HepG2 (cell line): ENCODE measurements around the gene ERP44. TPM values are rescaled to one million over a fixed set of nuclear protein-coding genes. Genes with fewer than 3 reads are reported as not detected.

ENCODE experiments used
- ATAC-seq: fragments of 200-7000 bp; cut with Tn5 transposase; 3 replicates; pipeline ENCODE4 v1.9.1; 2020; ENCODE audit warnings: mild to moderate bottlenecking, moderate library complexity
- BruUV-seq: library from RNA; stranded (reverse); fragments of 400-500 nt; replicated peaks from 2 replicates; lab custom pipeline; 2021; lab: Mats Ljungman, UMichigan
- CTCF ChIA-PET: fragments of 300-600 bp; formaldehyde crosslinking; extraction: SDS; loops from one replicate; lab custom pipeline; 2021; ENCODE audit warnings: low total read pairs, inconsistent platforms, low intra/inter-chr PET ratio; lab: Yijun Ruan, JAX
- POLR2A ChIA-PET: fragments of 350-600 bp; sonication (Branson Sonifier 250); formaldehyde crosslinking; loops from one replicate; lab custom pipeline; 2020; ENCODE audit warnings: antibody characterized with exemption, inconsistent platforms; lab: Yijun Ruan, JAX
- DNase-seq: peaks from one replicate; pipeline ENCODE4 v3.0.0-alpha.2; 2015; ENCODE audit warnings: low spot score
- FAIRE-seq: peaks from 3 replicates; lab custom pipeline; 2011; peaks lifted over from hg19 to GRCh38; lab: Jason Lieb, UNC
- H2AFZ ChIP-seq: one replicate; pipeline ENCODE4 v1.6.1; 2011; ENCODE audit warnings: low read length, inconsistent platforms
- H3K27ac ChIP-seq: fragments of 300-600 bp; 3 replicates; pipeline ENCODE4 v1.8.0; 2011; ENCODE audit warnings: mixed run types, mild to moderate bottlenecking, mixed read lengths, low read length, inconsistent platforms; ENCODE audit not compliant: insufficient read depth; ENCODE audit errors: extremely low read length
- H3K27me3 ChIP-seq, 2 experiments: fragments of 200-600 bp in 1 of 2; 2 replicates in 1 of 2; 3 replicates in 1 of 2; pipeline versions ENCODE4 v1.6.0 to v1.8.0; 2011; ENCODE audit warnings: low read length in 2 of 2, mild to moderate bottlenecking in 2 of 2, moderate library complexity in 2 of 2, inconsistent platforms in 1 of 2; ENCODE audit not compliant: insufficient read depth in 2 of 2, control insufficient read depth in 1 of 2
- H3K36me3 ChIP-seq, 2 experiments: fragments of 200-600 bp in 1 of 2; replicated peaks in 1 of 2; 2 replicates in 1 of 2; 3 replicates in 1 of 2; pipeline versions ENCODE4 v1.5.1 to v1.8.0; 2011; ENCODE audit warnings: low read length in 2 of 2, inconsistent platforms in 1 of 2; ENCODE audit not compliant: insufficient read depth in 2 of 2, control insufficient read depth in 1 of 2
- H3K4me1 ChIP-seq: 2 replicates; pipeline ENCODE4 v1.5.1; 2012; ENCODE audit warnings: low read length, inconsistent platforms; ENCODE audit not compliant: insufficient read depth
- H3K4me2 ChIP-seq: 2 replicates; pipeline ENCODE4 v1.6.0; 2011; ENCODE audit warnings: low read depth, low read length, inconsistent platforms
- H3K4me3 ChIP-seq, 3 experiments: fragments of 200-600 bp in 1 of 3; sonication (generic), shearing (Covaris generic) in 1 of 3; replicated peaks in 1 of 3; 2 replicates each; pipeline ENCODE4 v1.5.1; 2011 to 2016; ENCODE audit warnings: low read length in 3 of 3, inconsistent platforms in 2 of 3, low read depth in 2 of 3, mild to moderate bottlenecking in 2 of 3, control low read depth in 1 of 3, mixed read lengths in 1 of 3; ENCODE audit not compliant: insufficient read depth in 1 of 3
- H3K79me2 ChIP-seq: one replicate; pipeline ENCODE4 v1.6.1; 2011; ENCODE audit warnings: low read length, inconsistent platforms; ENCODE audit not compliant: insufficient read depth
- H3K9ac ChIP-seq: 2 replicates; pipeline ENCODE4 v1.6.0; 2011; ENCODE audit warnings: mild to moderate bottlenecking, low read depth, low read length, inconsistent platforms; ENCODE audit not compliant: insufficient read depth
- H3K9me3 ChIP-seq: 2 replicates; pipeline ENCODE4 v1.5.1; 2012; ENCODE audit warnings: mild to moderate bottlenecking, low read length
- H4K20me1 ChIP-seq: 2 replicates; pipeline ENCODE4 v1.6.0; 2011; ENCODE audit warnings: inconsistent platforms, mild to moderate bottlenecking, low read length, moderate library complexity; ENCODE audit not compliant: insufficient read depth
- ARID2 ChIP-seq: sonication (generic); formaldehyde crosslinking; IDR thresholded peaks from 2 replicates; pipeline ENCODE4 v1.8.1; 2022; ENCODE audit warnings: mild to moderate bottlenecking, missing genetic modification reagents, borderline replicate concordance
- DPF2 ChIP-seq: sonication (generic); formaldehyde crosslinking; IDR thresholded peaks from 2 replicates; pipeline ENCODE4 v1.4.0; 2020; ENCODE audit warnings: mild to moderate bottlenecking, low read depth, missing genetic modification reagents, borderline replicate concordance
- PRPF4 ChIP-seq: fragments of 200-400 bp; formaldehyde crosslinking; IDR thresholded peaks from 2 replicates; pipeline ENCODE4 v1.6.1; 2016; ENCODE audit warnings: low read length, low read depth; ENCODE audit not compliant: poor library complexity, severe bottlenecking
- YEATS4 ChIP-seq: sonication (generic); formaldehyde crosslinking; IDR thresholded peaks from 2 replicates; pipeline ENCODE4 v1.4.0; 2020; ENCODE audit warnings: missing genetic modification reagents, borderline replicate concordance
- ZNF354B ChIP-seq: sonication (generic); formaldehyde crosslinking; IDR thresholded peaks from 2 replicates; pipeline ENCODE4 v1.8.0; 2022; ENCODE audit warnings: mild to moderate bottlenecking, missing genetic modification reagents
- ZNF841 ChIP-seq: sonication (generic); formaldehyde crosslinking; IDR thresholded peaks from 2 replicates; pipeline ENCODE4 v1.8.1; 2023; ENCODE audit warnings: missing genetic modification reagents, borderline replicate concordance
- WGBS: methylation state at CpG from one replicate; pipeline ENCODE4 v1.1.6; 2017; ENCODE audit warnings: low lambda C conversion rate; 5-methylcytosine and 5-hydroxymethylcytosine counted together
- in situ Hi-C: cut with HindIII; loops from 2 replicates; pipeline ENCODE4 v1.10.0; 2017; ENCODE audit warnings: low pct_unique_long_range_greater_than_20kb; ENCODE audit not compliant: extremely low pct_ligation_motif_present
- intact Hi-C: fragments of 100-400 bp; cut with micrococcal nuclease; formaldehyde crosslinking; loops from one replicate; pipeline ENCODE4 v1.10.0; 2022; ENCODE audit not compliant: unreplicated experiment
- polyA plus RNA-seq, 8 experiments: library from polyadenylated mRNA; depleted of rRNA in 3 of 8; stranded (reverse) in 7 of 8; unstranded in 1 of 8; fragments of >200 nt; fragmentation: Illumina TruSeq in 4 of 8; extraction: Trizol in 4 of 8; gene quantifications; 2 replicates each; pipeline versions ENCODE4 v1.2.1 to v1.2.3, GENCODE V29; 2011 to 2016; ENCODE audit warnings: low read depth in 4 of 8, missing spikeins in 1 of 8, mixed read lengths in 1 of 8; ENCODE audit not compliant: insufficient read depth in 1 of 8
- total RNA-seq, 5 experiments: library from RNA; depleted of rRNA; stranded (reverse); fragments of >200 nt; fragmentation: Illumina TruSeq; extraction: Trizol; gene quantifications; 2 replicates each; pipeline ENCODE4 v1.2.3, GENCODE V29; 2016; ENCODE audit warnings: low read depth in 1 of 5
- TF ChIP-seq, protein P1 (sequence below): sonication (generic); formaldehyde crosslinking; IDR thresholded peaks from 2 replicates; pipeline ENCODE4 v1.4.0; 2020; ENCODE audit warnings: missing genetic modification reagents
- TF ChIP-seq, protein P2 (sequence below): sonication (generic); formaldehyde crosslinking; IDR thresholded peaks from 2 replicates; pipeline ENCODE4 v1.4.0; 2020; ENCODE audit warnings: missing genetic modification reagents

Gene ERP44
- total and polyA plus RNA-seq, 2 of the 13 experiments (the other 11 are each of a cell fraction or from before 2014, with no cell fraction given) = 8.9 to 13.8 TPM

DNA sequence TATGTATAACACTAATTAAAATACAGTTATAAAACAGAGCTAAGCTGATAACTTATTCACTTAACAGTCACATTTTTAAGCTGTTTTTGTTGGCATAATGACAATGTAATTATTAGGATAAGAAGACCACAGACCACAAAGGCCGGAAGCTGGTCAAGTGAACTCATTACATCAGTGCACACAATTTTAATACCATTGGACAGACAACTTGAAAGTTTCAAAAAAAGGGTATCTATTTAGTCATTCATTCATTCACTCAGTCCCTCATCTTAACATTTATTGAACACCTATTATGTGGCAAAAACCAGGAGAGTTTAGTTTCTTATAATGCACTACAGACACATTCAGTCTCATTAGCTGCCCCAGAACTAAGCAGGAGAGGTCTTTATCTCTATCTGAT is 11.6 kb downstream of the ERP44 start (continued):
- TF ChIP-seq, protein P1, sequence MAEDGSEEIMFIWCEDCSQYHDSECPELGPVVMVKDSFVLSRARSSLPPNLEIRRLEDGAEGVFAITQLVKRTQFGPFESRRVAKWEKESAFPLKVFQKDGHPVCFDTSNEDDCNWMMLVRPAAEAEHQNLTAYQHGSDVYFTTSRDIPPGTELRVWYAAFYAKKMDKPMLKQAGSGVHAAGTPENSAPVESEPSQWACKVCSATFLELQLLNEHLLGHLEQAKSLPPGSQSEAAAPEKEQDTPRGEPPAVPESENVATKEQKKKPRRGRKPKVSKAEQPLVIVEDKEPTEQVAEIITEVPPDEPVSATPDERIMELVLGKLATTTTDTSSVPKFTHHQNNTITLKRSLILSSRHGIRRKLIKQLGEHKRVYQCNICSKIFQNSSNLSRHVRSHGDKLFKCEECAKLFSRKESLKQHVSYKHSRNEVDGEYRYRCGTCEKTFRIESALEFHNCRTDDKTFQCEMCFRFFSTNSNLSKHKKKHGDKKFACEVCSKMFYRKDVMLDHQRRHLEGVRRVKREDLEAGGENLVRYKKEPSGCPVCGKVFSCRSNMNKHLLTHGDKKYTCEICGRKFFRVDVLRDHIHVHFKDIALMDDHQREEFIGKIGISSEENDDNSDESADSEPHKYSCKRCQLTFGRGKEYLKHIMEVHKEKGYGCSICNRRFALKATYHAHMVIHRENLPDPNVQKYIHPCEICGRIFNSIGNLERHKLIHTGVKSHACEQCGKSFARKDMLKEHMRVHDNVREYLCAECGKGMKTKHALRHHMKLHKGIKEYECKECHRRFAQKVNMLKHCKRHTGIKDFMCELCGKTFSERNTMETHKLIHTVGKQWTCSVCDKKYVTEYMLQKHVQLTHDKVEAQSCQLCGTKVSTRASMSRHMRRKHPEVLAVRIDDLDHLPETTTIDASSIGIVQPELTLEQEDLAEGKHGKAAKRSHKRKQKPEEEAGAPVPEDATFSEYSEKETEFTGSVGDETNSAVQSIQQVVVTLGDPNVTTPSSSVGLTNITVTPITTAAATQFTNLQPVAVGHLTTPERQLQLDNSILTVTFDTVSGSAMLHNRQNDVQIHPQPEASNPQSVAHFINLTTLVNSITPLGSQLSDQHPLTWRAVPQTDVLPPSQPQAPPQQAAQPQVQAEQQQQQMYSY (CRISPR knock-in tag) = no peak
- TF ChIP-seq YEATS4 = no peak
- TF ChIP-seq, protein P2, sequence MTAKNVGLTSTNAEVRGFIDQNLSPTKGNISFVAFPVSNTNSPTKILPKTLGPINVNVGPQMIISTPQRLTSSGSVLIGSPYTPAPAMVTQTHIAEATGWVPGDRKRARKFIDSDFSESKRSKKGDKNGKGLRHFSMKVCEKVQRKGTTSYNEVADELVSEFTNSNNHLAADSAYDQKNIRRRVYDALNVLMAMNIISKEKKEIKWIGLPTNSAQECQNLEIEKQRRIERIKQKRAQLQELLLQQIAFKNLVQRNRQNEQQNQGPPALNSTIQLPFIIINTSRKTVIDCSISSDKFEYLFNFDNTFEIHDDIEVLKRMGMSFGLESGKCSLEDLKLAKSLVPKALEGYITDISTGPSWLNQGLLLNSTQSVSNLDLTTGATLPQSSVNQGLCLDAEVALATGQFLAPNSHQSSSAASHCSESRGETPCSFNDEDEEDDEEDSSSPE = no peak
- TF ChIP-seq ZNF354B = no peak

DNA sequence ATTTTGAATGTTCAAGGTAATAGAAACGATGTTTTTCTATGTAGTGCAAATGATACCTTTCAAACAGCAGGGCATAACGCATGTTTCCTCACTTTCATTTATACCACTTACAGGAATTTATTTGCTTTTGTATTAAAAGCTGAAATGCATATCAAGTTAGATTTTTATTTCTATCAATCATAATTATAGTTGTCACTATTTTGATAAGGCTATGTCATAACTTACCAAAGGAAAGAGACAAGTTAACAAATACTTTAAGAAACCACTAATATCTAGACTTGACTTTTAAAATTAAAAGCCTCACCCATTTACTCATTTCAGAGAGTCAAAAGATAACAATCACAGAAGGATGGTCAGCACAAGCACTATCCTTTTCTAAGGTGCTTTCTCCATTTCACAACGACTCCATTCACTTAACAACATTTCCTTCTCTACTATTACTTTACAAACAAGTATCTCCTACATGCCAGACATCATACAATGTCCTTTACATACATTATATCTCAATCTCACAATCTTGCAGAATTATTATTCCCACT is 12.6 kb downstream of the ERP44 start:
- ATAC-seq (no peak), DNase-seq (no peak), FAIRE-seq (no peak)
- Histone ChIP-seq H2AFZ (no peak overlapping the region), H3K79me2 (peaks cover 84% of the 10 kb centered on the region), H3K4me1 (no peaks in the 10 kb centered on the region; the same call in 1 of the 2 replicates), H3K27me3 (no peaks in the 10 kb centered on the region), H3K27ac (no peak overlapping the region), H3K9me3 (no peaks in the 10 kb centered on the region), H4K20me1 (no peaks in the 10 kb centered on the region; the same call in 1 of the 2 replicates), H3K36me3 (no peaks in the 10 kb centered on the region), H3K4me3 (no peak overlapping the region), H3K4me2 (no peak overlapping the region), H3K9ac (no peak overlapping the region)
- WGBS = 96% methylated on average over 3 of the region's 3 CpGs
- TF ChIP-seq DPF2 (CRISPR knock-in tag) (no peak), PRPF4 (no peak), ZNF841 (no peak), ARID2 (CRISPR knock-in tag) (no peak)
- ChIA-PET POLR2A (no interaction called here), CTCF (no interaction called here)
- intact Hi-C loops (no loop called here), in situ Hi-C loops (no loop called here)
- no TSS peak for BruUV-seq
